ENCODE data around the gene MADD.
"Not testable (repeated sequence)": the region's sequence is repeated elsewhere in the genome, so short reads cannot be mapped to it uniquely, and the experiment has no call there.

Gene MADD

DNA sequence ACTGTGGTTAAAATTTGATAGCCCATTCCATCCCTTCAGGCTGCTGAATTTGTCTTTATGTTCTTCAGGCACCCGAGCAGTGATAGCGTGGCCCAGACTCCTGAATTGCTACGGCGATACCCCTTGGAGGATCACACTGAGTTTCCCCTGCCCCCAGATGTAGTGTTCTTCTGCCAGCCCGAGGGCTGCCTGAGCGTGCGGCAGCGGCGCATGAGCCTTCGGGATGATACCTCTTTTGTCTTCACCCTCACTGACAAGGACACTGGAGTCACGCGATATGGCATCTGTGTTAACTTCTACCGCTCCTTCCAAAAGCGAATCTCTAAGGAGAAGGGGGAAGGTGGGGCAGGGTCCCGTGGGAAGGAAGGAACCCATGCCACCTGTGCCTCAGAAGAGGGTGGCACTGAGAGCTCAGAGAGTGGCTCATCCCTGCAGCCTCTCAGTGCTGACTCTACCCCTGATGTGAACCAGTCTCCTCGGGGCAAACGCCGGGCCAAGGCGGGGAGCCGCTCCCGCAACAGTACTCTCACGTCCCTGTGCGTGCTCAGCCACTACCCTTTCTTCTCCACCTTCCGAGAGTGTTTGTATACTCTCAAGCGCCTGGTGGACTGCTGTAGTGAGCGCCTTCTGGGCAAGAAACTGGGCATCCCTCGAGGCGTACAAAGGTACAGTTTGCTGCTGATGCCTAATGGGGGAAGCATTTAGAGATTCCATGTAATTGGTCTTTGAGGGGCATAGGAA is 4.7 kb downstream of the MADD start:
- no peak for DNase-seq (ENCODE audit: low read depth in 2 of 2)

DNA sequence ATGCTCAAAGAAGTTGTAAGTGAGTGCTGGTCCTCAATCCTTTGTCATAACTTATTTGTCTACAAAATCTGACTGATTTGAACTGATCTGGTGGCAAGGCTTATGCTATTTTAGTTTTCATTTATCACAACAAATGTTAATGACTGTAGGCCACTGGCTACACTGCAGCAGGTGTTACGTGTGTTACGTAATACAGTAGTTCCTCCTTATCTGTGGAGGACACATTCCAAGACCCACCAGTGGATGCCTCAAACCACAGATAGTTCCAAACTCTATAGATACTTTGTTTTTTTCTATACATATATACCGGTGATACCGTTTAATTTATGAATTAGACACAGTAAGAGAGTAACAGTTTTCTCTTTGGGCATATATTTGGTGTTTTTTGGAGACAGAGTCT is 7.0 kb downstream of the MADD start:
- DNase-seq (ENCODE audit: low read depth in 2 of 2), result no peak

DNA sequence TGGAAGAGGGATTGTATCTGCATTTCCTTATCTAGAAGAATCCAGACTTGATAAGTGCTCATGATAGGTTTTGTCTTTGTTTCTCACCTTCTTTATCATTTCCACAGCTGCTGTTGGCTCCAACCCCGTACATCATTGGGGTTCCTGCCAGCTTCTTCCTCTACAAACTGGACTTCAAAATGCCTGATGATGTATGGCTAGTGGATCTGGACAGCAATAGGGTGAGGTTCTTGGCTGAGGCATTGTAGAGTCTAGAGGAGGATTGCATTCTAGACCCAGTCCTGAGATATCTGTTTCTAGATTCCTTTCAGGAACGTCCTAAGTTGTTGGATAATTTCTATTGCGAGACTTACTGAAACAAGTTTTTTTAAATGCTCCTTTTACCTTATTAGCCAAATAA is 8.1 kb downstream of the MADD start:
- DNase-seq (ENCODE audit: low read depth in 2 of 2), result no peak

DNA sequence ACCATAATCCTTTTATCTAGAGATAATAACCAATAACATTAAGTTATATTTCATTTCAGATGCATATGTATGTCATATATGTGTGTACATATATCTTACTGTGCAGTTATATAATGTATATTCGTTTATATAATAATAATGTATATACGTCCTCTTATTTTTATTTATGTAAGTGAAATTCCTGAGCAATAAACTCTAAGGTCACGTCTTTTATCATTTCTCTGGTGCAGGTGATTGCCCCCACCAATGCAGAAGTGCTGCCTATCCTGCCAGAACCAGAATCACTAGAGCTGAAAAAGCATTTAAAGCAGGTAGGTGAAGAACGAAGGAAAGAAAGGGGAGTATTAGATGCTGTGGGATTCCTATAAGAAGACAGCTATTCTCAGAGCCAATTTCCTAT is 8.8 kb downstream of the MADD start:
- no peak for DNase-seq (ENCODE audit: low read depth in 2 of 2)

DNA sequence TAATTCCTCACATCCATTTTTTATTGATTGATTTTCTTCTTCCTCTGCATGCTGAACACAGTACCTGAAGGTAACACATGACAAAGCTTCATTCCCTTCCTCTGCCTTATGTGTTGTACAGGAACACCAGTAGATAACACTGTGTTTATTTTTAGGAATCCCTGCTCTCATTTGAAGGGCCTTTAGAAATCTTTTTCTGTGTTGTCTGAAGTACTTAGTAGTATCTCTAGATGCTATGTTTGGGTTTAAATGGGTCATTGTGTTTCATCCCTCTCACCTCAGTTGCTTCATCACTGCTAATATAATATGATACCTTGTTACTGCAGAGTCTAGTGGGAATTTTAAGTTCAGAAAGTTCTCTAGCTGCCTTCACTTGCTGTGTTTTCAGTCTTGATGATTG is 10.2 kb downstream of the MADD start:
- DNase-seq (ENCODE audit: low read depth in 2 of 2), result no peak

DNA sequence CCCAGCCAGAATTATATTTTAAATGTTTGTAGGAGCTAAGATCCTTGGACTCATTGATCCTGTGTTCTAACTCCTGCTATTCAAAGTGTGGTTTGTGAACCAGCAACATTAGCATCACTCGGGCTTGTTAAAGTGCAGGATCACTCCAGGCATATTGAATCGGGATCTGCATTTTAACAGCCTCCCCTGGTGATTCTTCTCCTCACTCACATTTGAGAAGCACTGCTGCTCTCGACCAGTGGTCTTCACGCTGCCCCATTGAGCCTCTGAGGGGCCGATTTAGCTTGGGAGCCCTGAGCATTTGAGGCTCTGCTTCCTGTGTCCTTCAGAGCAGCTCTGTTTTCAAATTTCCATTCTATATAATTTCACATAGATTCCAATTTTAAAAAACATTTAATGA is 10.9 kb downstream of the MADD start:
- no peak for DNase-seq (ENCODE audit: low read depth in 2 of 2)

DNA sequence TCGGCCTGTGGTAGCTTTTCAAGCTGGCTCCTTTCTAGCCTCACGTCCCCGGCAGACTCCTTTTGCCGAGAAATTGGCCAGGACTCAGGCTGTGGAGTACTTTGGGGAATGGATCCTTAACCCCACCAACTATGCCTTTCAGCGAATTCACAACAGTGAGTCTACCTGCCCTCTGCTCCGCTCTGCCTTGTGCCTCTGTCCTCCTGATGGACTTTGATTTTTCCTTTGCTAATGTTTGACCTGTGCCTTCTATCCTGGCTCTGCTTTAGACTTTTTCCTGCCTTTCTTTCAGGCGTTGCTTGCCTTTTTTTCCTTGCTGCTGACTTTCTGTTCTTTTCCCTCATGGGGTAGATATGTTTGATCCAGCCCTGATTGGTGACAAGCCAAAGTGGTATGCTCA is 12.5 kb downstream of the MADD start:
- DNase-seq (ENCODE audit: low read depth in 2 of 2), result no peak

DNA sequence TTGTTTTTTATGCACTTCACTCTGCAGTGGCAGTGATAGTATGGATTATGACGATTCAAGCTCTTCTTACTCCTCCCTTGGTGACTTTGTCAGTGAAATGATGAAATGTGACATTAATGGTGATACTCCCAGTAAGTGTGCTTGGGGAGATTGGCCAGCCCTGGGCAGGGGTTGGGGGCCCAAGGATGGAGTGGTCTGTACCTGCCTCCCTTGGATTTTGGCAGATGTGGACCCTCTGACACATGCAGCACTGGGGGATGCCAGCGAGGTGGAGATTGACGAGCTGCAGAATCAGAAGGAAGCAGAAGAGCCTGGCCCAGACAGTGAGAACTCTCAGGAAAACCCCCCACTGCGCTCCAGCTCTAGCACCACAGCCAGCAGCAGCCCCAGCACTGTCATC is 14.2 kb downstream of the MADD start:
- DNase-seq (ENCODE audit: low read depth in 2 of 2), result no peak

DNA sequence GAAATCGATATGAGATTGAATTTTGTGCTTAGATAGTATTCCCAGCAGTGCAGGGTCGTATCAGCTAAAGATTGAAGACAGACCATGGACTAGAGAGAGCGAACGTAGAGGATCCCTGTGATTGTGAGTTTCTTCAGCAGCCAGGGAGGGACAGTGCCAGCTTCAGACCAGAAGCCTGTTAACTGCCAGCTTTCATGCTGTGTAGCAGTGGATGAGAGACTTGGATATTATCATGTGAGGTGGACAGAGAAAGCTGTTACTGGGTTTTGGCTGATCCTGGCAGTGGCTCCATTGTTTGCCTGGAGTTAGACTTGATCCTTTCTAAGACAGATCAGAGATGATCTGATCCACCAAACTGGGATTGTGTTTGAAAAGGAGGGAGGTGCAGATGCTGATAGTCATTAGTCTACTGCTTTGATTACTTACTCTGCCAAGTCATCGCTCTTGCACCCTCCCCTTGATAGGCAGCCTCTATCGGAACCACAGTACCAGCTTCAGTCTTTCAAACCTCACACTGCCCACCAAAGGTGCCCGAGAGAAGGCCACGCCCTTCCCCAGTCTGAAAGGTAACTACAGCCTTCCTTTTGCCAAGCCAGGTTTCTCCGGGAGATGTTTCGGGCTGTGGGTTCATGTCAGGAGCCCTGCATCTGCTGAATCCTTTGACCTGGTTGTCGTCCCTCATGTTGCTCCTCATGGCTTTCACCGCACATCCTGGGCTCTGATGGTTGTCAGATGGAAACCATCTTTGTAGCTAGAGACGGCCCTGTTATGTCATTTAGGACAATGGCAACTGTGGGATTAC is 16.2 kb downstream of the MADD start:
- DNase-seq (ENCODE audit: low read depth in 2 of 2), result no peak

DNA sequence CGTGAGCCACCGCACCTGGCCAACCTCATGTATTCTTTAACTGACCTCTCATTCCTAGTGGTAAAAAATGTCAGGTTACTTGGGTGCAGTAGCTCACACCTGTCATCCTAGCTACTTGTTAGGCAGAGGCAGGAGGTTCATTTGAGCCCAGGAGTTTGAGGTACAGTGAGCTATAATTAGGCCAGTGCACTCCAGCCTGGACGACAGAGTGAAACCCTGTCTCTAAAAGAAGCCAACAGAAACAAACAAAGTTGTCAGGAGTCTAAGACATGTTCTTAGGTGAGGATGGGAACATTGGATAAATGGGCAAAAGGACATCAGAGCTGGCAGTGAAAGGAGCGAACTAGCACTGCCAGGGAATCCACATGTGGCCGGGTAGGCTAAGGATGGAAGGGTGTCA is 18.1 kb downstream of the MADD start:
- no peak for DNase-seq (ENCODE audit: low read depth in 2 of 2)

DNA sequence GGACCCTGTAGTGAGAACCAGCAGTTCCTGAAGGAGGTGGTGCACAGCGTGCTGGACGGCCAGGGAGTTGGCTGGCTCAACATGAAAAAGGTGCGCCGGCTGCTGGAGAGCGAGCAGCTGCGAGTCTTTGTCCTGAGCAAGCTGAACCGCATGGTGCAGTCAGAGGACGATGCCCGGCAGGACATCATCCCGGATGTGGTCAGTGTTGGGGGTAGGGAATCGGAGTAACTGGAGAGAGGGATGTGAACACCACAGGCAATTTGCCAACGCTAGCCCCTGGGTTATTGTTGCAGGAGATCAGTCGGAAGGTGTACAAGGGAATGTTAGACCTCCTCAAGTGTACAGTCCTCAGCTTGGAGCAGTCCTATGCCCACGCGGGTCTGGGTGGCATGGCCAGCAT is 19.9 kb downstream of the MADD start:
- no peak for DNase-seq (ENCODE audit: low read depth in 2 of 2)

DNA sequence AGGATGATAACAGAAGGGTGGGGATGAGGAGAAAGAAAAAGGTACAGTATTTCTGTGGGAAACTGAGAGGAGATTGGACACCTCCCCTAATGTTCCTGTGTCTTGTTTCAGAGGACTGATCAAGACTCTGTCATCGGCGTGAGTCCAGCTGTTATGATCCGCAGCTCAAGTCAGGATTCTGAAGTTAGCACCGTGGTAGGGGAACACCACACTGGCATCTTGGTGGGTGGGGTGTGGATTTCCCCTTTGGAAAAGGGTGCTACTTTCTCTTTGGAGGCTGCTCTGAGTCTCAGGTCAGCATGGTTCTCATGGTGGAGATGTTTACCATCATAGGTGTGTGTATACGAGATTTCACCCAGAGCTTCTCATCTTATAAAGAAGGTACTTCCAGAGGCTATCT is 25.5 kb downstream of the MADD start:
- no peak for DNase-seq (ENCODE audit: low read depth in 2 of 2)

DNA sequence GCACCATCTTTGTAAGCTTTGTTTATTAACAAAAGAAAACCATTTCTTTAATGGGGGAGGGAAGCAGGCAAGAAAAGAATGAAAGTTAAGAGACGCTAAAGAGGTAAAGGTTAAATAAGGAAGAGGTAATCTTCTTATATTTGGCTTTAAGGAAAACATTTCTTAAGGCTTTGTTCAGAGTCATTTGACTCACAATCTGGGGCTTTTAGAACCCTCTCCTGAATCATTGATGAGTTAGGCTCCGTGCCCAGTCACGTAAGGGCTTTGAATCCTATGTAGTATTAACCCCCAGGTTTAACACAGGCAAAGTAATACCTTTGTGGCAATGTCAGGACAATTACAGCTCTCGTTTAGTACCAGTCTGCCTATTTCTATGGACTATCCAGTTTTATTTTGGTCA is 26.1 kb downstream of the MADD start:
- no peak for DNase-seq (ENCODE audit: low read depth in 2 of 2)

DNA sequence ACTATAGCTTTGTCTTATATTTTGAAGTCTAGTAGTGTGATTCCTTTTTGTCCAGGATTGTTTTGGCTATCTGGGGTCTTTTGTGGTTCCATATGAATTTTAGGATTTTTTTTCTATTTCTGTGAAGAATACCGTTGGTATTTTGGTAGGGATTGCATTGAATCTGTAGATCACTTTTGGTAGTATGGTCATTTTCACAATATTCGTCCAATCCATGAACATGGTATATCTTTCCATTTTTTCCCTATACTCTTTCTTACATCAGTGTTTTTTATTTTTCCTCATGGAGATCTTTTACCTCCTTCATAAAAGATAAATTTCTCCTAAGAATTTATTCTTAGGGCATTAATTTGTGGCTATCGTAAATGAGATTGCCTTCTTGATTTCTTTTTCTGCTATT is 29.1 kb downstream of the MADD start:
- no peak for DNase-seq (ENCODE audit: low read depth in 2 of 2)

DNA sequence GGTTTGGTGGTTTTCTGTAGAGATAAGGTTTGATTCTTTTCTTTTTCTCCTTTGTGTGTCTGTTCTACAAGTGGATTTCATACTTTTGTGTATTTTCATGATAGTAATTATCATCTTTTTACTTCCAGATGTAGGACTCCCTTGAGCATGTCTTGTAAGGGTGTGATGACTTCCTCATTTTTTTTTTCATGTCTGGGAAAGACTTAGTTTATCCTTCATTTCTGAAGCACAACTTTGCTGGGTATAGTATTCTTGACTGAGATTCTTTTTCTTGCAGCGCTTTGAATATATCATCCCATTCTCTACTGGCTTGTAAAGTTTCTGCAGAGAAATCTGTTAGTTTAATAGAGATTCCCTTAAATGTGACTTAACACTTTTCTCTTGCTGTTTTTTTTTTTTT is 32.9 kb downstream of the MADD start:
- no peak for DNase-seq (ENCODE audit: low read depth in 2 of 2)

DNA sequence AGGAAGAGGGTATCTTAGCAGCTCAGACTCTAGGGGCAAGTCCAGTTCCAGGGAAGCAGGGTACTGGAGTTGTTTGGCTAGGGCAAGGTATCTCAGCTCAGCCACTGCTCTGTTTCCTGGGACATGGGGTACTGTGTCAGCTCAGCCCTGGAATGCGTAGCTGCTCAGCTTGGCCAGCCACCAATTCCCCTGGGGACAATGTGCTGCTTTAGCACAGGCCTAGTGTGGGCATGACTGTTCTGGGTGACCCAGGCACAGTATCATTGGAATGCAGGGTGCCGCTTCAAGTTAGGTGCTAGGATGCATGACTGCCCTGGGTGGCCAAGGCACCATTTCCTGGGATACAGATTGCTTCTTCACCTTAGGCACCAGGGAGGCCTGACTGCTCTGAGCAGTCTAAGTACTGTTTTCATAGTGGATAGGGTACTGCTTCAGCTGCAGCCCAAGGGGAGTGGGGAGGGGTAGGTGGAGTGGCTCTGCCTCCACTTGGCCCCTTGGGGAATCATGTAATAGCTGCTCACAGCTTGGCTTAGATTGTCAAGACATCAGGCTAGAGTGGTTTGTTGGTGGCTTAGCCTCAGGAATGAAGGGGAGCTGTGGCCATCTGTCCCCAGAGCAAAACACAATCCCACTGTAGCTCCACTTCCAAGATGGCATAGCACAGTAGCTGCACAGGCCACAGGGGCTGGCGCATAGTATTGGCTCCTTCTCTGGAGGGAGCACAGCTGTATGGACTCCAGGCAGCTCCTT is 36.0 kb downstream of the MADD start:
- no peak for DNase-seq (ENCODE audit: low read depth in 2 of 2)

DNA sequence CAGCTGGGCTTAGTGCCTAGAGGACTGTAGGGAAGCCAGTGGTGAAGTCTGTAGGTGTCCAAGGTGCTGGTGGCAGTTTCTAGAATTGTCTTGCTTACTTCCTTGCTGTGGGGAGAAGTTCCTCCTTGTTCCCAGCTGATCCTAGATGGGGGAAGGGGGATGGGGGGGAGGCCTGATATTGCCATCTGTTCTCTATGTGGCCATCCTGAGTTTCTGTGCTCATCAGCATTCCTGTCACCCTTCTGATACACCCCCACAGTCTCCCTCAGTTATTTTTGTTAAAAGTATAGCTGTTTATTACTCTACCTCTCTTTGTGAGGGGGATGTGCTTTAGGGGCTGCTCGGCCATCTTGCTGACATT is 36.5 kb downstream of the MADD start:
- DNase-seq (ENCODE audit: low read depth in 2 of 2), result no peak

DNA sequence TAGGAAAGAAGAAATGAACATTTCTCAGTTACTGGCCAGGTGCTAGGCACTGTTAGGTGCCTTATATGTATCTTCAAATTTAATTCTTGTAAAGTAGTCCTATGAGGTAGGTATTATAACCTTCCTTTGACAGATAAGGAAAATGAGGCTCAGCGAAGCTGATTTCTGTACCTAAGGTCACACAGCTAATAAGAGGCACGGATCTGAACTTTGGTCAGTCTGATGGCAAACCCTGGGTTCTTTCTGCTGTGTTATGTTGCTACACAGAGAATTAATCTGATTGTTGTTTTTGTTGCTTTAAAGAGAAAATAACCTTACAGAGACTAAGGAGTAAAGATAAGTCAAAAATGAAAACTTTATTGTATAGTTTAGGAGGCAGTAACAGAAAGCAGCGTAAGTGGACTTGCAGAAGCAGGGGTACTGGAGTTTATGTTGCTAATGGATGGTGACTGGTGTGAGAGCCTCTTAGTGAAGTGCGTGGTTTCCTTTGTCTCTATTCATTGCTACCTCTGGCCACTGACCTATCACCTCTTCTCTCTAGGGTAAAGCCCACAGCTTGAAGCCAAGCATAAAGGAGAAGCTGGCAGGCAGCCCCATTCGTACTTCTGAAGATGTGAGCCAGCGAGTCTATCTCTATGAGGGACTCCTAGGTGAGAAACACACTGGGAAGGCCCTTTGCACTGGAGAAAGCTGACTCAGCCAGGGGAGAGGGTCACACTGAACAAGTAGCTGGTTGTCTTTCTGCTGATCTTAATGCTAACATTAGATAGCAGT is 38.3 kb downstream of the MADD start:
- DNase-seq (ENCODE audit: low read depth in 2 of 2), result no peak

DNA sequence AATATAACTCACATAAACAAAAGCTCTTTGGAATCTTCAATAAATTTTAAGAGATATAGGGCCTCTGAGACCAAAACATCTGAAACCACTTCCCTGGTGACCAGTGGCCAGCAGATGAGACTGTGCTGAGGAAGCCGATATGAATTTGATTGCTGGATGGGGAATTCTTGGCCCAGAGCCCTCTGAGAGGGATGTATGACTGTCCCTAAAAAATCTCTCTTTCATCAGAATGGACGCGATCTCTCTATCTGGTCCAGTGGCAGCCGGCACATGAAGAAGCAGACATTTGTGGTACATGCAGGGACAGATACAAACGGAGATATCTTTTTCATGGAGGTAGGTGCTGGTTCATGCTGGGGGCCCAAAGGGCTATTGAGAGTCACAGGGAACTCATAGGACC is 45.1 kb downstream of the MADD start:
- no peak for DNase-seq (ENCODE audit: low read depth in 2 of 2)

DNA sequence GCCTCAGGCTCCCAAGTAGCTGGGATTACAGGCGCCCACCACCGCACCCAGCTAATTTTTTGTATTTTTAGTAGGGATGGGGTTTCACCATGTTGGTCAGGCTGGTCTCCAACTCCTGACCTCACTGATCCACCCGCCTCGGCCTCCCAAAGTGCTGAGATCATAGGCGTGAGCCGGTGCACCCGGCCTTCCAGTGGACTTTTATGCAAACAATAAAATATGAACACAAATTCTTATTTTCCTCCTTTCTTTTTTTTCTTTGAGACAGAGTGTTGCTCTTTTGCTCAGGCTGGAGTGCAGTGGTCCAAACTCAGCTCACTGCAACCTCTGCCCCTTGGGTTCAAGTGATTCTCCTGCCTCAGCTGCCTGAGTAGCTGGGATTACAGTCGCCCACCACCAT is 46.6 kb downstream of the MADD start:
- DNase-seq (ENCODE audit: low read depth in 2 of 2), result not testable (repeated sequence)

DNA sequence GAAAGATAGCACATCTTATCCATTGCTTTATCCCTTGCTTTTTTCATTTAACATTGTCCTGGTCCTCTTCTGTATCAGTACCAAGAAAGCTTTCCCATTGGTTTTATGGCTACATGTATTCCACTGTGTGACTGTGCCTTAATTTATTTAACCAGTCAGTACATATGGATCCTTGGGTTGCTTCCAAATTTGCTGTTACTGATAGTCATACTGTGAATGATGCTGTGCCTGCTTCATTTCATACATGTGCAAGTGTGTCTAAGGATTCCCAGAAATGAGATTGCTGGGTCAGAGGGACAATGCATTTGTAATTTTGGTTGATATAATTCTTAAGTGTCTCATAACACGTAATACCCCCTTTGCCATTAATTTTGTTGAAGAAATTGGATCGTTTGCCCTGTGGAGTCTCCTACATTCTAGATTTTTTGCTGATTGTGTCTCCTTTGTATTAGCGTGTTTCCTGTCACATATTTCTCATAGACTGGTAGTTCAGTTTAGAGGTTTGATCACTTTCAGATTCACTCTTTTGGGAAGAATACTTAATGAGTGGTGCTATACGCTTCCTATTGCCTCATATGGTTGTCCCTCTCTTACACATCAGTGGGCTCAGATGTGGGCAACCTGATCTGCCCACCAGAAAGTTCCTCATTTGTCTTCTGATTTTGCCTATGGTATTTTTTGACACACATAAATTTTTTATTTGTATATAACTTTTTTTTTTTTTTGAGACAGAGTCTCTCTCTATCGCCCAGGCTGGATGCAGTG is 47.3 kb downstream of the MADD start:
- no peak for DNase-seq (ENCODE audit: low read depth in 2 of 2)

Data from fibroblast of skin of left biceps (primary cell).